NCI-H82 treated with DMSO at 0.1 percent for 48 hours (cell line): Measurements from ENCODE around the gene CDC42SE1.
"Not testable (repeated sequence)": the region's sequence is repeated elsewhere in the genome, so short reads cannot be mapped to it uniquely, and the experiment has no call there.

Experiments
- DNase-seq: peaks from one replicate; lab custom pipeline; 2025; ENCODE audit not compliant: unreplicated experiment; lab: John Stamatoyannopoulos, UW

The CDC42SE1 gene

GRCh38 chr1:151059109-151060006 lies at the start of gene CDC42SE1:
Gene CDC42SE1 (minus strand): TSS chr1:151059622. CDS start chr1:151055730, 3,892 bp downstream.
- DNase-seq = peak; percentile 73

GRCh38 chr1:151108331-151108730 lies 48.9 kb upstream of the CDC42SE1 start:
- DNase-seq = no peak

GRCh38 chr1:151106894-151107293 lies 47.5 kb upstream of the CDC42SE1 start:
- DNase-seq = no peak

GRCh38 chr1:151104630-151105029 lies 45.2 kb upstream of the CDC42SE1 start:
- DNase-seq = no peak

GRCh38 chr1:151098126-151098525 lies 38.7 kb upstream of the CDC42SE1 start:
- DNase-seq = no peak

GRCh38 chr1:151097426-151097825 lies 38.0 kb upstream of the CDC42SE1 start:
- not testable (repeated sequence) for DNase-seq

GRCh38 chr1:151085953-151086559 lies 26.6 kb upstream of the CDC42SE1 start:
- DNase-seq = no peak

- no peak for DNase-seq
Observed at GRCh38 chr1:151072224-151072623, 12.8 kb upstream of the CDC42SE1 start.

GRCh38 chr1:151070474-151071276 lies 11.3 kb upstream of the CDC42SE1 start, which contains the start of gene GABPB2:
Gene GABPB2 (plus strand): TSS chr1:151070761. CDS start chr1:151088190, 17,429 bp downstream.
- DNase-seq = peak; percentile 93

- no peak for DNase-seq
Observed at GRCh38 chr1:151069103-151069486, 9.7 kb upstream of the CDC42SE1 start.

- no peak for DNase-seq
Observed at GRCh38 chr1:151067185-151067584, 7.8 kb upstream of the CDC42SE1 start.

GRCh38 chr1:151065089-151065645 lies 5.7 kb upstream of the CDC42SE1 start:
- DNase-seq = no peak

GRCh38 chr1:151062741-151063371 lies 3.4 kb upstream of the CDC42SE1 start:
- no peak for DNase-seq

GRCh38 chr1:151061704-151062103 lies 2.3 kb upstream of the CDC42SE1 start:
- DNase-seq = no peak

- DNase-seq = no peak
Observed at GRCh38 chr1:151060657-151061421, 1.4 kb upstream of the CDC42SE1 start.

GRCh38 chr1:151060007-151060656 lies 710 bp upstream of the CDC42SE1 start, which contains the start of gene MLLT11:
Gene MLLT11 (plus strand): TSS chr1:151060397. CDS start chr1:151067225, 6,828 bp downstream.
- peak; percentile 89 for DNase-seq

GRCh38 chr1:151058692-151059091 lies 730 bp downstream of the CDC42SE1 start:
- DNase-seq = no peak

GRCh38 chr1:151056149-151056548 lies 3.3 kb downstream of the CDC42SE1 start:
- no peak for DNase-seq

- no peak for DNase-seq
Observed at GRCh38 chr1:151055581-151055980, 3.8 kb downstream of the CDC42SE1 start.
